ENCODE measurements around the gene EPHA8.

EPHA8 gene

DNA sequence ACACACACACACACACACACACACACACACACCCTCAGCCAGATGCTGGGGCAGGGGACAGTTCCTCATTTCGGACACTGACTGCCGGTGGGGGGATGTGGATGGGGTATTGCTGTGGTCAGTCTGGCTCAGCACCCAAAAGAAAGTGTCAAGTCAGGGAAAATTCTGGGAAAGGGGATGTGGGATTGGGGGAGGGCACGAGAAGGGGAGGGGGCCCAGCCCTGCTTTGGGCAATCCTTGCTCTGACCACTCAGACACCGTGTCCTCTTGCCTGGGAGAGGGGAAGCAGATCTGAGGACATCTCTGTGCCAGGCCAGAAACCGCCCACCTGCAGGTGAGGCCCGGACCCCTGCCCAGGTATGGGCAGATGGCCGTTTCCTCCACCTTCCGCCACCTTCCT is 80.1 kb downstream of the EPHA8 start, which contains the start of gene C1QC:
Gene C1QC, plus strand, starts transcription at position 253 of the 400 bp plus-strand sequence. CDS start 391 bp downstream, outside the sequence.
- Histone ChIP-seq H3K27ac (replicated peaks) (no peak within 1 kb of the TSS), H3K4me3 (replicated peaks; ENCODE audit: insufficient read depth, low read length) (no peak within 1 kb of the TSS), H3K27me3 (ENCODE audit: insufficient read depth, poor library complexity, severe bottlenecking) (no peaks in the 10 kb centered on the region)
- TF ChIP-seq POLR2AphosphoS5 (IDR thresholded peaks at IDR 0.05; ENCODE audit: low read depth) (no peak), GABPA (IDR thresholded peaks at IDR 0.05; ENCODE audit: low read depth) (no peak), SPI1 (IDR thresholded peaks at IDR 0.05; ENCODE audit: borderline replicate concordance, low read depth) (no peak)
- TF ChIP-seq, protein P1, sequence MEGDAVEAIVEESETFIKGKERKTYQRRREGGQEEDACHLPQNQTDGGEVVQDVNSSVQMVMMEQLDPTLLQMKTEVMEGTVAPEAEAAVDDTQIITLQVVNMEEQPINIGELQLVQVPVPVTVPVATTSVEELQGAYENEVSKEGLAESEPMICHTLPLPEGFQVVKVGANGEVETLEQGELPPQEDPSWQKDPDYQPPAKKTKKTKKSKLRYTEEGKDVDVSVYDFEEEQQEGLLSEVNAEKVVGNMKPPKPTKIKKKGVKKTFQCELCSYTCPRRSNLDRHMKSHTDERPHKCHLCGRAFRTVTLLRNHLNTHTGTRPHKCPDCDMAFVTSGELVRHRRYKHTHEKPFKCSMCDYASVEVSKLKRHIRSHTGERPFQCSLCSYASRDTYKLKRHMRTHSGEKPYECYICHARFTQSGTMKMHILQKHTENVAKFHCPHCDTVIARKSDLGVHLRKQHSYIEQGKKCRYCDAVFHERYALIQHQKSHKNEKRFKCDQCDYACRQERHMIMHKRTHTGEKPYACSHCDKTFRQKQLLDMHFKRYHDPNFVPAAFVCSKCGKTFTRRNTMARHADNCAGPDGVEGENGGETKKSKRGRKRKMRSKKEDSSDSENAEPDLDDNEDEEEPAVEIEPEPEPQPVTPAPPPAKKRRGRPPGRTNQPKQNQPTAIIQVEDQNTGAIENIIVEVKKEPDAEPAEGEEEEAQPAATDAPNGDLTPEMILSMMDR (IDR thresholded peaks at IDR 0.05; ENCODE audit: insufficient read depth, low read length) = no peak
- TF ChIP-seq, protein P2, sequence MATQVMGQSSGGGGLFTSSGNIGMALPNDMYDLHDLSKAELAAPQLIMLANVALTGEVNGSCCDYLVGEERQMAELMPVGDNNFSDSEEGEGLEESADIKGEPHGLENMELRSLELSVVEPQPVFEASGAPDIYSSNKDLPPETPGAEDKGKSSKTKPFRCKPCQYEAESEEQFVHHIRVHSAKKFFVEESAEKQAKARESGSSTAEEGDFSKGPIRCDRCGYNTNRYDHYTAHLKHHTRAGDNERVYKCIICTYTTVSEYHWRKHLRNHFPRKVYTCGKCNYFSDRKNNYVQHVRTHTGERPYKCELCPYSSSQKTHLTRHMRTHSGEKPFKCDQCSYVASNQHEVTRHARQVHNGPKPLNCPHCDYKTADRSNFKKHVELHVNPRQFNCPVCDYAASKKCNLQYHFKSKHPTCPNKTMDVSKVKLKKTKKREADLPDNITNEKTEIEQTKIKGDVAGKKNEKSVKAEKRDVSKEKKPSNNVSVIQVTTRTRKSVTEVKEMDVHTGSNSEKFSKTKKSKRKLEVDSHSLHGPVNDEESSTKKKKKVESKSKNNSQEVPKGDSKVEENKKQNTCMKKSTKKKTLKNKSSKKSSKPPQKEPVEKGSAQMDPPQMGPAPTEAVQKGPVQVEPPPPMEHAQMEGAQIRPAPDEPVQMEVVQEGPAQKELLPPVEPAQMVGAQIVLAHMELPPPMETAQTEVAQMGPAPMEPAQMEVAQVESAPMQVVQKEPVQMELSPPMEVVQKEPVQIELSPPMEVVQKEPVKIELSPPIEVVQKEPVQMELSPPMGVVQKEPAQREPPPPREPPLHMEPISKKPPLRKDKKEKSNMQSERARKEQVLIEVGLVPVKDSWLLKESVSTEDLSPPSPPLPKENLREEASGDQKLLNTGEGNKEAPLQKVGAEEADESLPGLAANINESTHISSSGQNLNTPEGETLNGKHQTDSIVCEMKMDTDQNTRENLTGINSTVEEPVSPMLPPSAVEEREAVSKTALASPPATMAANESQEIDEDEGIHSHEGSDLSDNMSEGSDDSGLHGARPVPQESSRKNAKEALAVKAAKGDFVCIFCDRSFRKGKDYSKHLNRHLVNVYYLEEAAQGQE (IDR thresholded peaks at IDR 0.05; ENCODE audit: insufficient replicate concordance, low read depth) = no peak
- DNase-seq (ENCODE audit: low read depth in 1 of 2, low spot score in 1 of 2) = no peak

DNA sequence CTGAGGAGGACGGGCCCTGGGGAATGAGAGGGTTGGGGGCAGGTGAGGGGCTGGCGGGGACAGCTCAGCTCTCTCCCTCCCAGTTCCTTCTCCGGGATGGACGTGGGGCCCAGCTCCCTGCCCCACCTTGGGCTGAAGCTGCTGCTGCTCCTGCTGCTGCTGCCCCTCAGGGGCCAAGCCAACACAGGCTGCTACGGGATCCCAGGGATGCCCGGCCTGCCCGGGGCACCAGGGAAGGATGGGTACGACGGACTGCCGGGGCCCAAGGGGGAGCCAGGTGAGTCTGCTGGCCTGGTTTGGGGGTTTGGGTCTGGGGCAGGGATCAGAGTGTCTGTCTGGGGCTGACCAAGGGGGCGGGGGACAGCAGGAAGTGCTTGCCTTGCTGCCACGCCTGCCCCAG is 80.6 kb downstream of the EPHA8 start:
- TF ChIP-seq GABPA (IDR thresholded peaks at IDR 0.05; ENCODE audit: low read depth) (no peak), POLR2AphosphoS5 (IDR thresholded peaks at IDR 0.05; ENCODE audit: low read depth) (no peak), SPI1 (IDR thresholded peaks at IDR 0.05; ENCODE audit: borderline replicate concordance, low read depth) (no peak)
- TF ChIP-seq, protein P1 (IDR thresholded peaks at IDR 0.05; ENCODE audit: insufficient read depth, low read length) = no peak
- TF ChIP-seq, protein P2 (IDR thresholded peaks at IDR 0.05; ENCODE audit: insufficient replicate concordance, low read depth) = no peak
- no peak for DNase-seq (ENCODE audit: low read depth in 1 of 2, low spot score in 1 of 2)
- no peaks in the 10 kb centered on the region for H3K27me3 ChIP-seq (ENCODE audit: insufficient read depth, poor library complexity, severe bottlenecking)
- H3K4me3 ChIP-seq (replicated peaks; ENCODE audit: insufficient read depth, low read length) = no peak overlapping the region
- H3K27ac ChIP-seq (replicated peaks) = no peak overlapping the region

DNA sequence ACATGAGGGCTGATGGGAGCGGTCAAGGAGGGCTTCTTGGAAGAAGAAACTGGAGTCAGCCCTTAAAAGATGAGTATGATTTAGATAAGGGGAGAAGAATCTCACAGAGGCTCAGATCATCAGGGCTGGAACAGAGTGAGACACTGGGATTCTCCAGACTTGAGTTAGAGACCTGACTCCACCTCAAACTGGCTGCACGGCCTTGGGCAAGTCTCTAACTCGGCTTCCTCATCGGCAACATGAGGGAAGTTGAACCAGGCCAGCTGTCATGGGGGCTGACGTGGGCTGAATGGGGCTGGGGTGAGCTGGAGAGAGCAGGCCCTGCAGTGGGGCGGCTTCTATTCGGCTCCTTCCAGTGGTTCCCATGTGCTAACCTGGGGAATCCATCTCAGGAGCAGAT is 82.6 kb downstream of the EPHA8 start:
- TF ChIP-seq, protein P1 (IDR thresholded peaks at IDR 0.05; ENCODE audit: insufficient read depth, low read length) = no peak
- TF ChIP-seq GABPA (IDR thresholded peaks at IDR 0.05; ENCODE audit: low read depth) (no peak), POLR2AphosphoS5 (IDR thresholded peaks at IDR 0.05; ENCODE audit: low read depth) (no peak), SPI1 (IDR thresholded peaks at IDR 0.05; ENCODE audit: borderline replicate concordance, low read depth) (no peak)
- TF ChIP-seq, protein P2 (IDR thresholded peaks at IDR 0.05; ENCODE audit: insufficient replicate concordance, low read depth) = no peak
- Histone ChIP-seq H3K27me3 (ENCODE audit: insufficient read depth, poor library complexity, severe bottlenecking) (no peaks in the 10 kb centered on the region), H3K4me3 (replicated peaks; ENCODE audit: insufficient read depth, low read length) (no peak overlapping the region)

More for the DNA sequence above, 82.6 kb downstream of the EPHA8 start:
- DNase-seq (ENCODE audit: low read depth in 1 of 2, low spot score in 1 of 2) = peak in 1 of 2 experiments; percentile 9
- H3K27ac ChIP-seq (replicated peaks) = no peak overlapping the region

All from HL-60 (cell line).